ENCODE results near the gene OR10G7.
"Not testable (repeated sequence)": the region's sequence is repeated elsewhere in the genome, so short reads cannot be mapped to it uniquely, and the experiment has no call there.

The OR10G7 gene

DNA sequence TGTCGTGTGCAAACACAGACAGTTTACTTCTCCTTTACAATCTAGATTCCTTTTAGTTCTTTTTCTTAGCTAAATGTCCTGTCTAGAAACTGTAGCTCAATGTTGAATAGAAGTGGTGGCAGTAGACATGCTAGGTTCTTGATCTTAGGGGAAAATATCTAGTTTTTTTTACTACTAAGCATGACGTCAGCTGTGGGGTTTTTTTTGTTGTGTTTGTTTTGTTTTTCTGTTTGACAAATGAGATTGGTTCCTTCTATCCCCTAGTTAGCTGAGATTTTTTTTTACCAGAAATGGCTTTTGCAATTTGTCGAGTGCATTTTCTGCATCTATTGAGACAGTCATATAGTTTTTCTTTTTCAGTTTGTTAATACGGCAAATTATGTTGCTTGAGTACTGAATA lies 2.3 kb upstream of the OR10G7 start:
- no peak for DNase-seq (ENCODE audit: low read depth in 2 of 2)

DNA sequence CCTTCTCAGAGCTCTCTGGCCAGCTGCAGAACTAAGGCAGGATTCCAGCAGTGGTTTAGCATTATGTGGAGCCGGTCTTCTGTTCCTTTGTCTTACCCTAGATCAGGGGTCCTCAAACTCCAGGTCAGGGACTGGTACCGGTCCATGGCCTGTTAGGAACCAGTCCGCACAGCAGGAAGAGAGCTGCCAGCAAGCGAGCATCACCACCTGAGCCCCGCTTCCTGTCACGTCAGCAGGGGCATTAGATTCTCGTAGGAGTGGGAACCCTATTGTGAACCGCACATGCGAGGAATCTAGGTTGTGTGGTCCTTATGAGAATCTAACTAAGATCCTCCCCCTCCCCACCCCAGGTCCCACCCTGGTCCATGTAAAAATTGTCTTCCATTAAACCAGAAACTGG lies 1.6 kb downstream of the OR10G7 start:
- DNase-seq (ENCODE audit: low read depth in 2 of 2) = no peak

DNA sequence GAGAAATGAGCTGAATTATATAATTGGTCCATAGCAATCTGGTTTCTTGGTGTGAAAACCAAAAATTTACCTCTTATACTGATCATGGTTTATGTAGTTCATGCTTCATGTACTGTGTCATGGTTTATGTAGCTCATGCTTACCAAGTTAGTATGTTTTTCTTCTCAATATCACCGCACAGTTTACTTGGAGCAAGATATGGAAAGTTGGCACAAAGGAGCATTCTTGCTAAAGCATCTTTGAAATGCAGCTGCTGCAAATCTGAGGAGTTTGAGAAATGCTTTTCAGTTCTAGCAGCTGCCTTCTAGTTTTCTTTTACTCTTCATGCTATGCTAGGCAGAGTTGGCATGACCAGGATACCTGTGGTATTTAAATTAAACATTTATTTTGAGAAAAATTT lies 4.5 kb downstream of the OR10G7 start:
- DNase-seq (ENCODE audit: low read depth in 2 of 2) = no peak

DNA sequence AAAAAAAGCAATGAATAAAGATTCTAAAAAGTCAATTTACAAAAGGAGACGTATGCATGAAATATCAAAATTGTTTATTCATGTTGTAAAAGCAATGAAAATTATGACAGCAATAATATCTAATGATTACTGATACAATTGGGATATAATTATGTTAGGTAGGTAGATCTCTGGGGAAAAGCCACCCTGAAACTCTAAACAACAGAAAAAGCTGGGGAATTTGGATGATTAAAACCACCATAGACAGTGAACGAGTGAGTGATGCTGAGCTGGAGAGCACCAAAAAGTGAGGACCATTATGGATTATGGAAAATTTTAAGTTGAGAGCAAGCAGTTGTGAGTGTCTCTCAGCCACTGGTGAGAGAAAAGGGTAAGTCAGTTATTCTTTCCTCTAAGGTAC lies 14.6 kb downstream of the OR10G7 start, which contains the start of gene OR10G8:
OR10G8 (plus strand) TSS at position 301 of the 400 bp plus-strand sequence. CDS start 2,825 bp downstream, outside the sequence.
- no peak for DNase-seq (ENCODE audit: low read depth in 2 of 2)

DNA sequence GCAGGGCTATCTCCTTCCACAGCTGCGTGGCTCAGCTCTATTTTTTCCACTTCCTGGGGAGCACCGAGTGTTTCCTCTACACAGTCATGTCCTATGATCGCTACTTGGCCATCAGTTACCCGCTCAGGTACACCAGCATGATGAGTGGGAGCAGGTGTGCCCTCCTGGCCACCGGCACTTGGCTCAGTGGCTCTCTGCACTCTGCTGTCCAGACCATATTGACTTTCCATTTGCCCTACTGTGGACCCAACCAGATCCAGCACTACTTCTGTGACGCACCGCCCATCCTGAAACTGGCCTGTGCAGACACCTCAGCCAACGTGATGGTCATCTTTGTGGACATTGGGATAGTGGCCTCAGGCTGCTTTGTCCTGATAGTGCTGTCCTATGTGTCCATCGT lies 25.3 kb downstream of the OR10G7 start:
- not testable (repeated sequence) for DNase-seq (ENCODE audit: low read depth in 2 of 2)

DNA sequence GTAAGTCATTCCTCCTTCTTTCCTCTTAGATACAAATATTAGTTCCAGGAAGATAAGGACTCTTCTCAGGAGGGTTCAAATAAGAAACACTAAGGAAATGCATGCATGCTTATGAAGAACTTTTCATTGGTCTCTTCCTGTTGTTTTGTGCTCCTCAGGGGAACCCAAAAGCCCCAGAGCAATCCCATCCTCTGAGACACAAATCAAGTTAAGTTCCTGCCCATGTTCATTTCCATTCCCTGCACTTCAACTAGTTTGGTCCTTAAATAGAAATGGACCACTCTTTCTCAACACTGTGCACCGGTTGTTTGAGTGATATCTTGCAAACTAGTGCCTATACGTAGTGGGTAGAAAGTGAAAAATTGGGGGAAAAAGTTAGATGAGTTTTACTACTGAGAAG lies 28.4 kb downstream of the OR10G7 start, which contains the start of gene OR10G4:
OR10G4 (plus strand) TSS at position 301 of the 400 bp plus-strand sequence. CDS start 2,578 bp downstream, outside the sequence.
- no peak for DNase-seq (ENCODE audit: low read depth in 2 of 2)

DNA sequence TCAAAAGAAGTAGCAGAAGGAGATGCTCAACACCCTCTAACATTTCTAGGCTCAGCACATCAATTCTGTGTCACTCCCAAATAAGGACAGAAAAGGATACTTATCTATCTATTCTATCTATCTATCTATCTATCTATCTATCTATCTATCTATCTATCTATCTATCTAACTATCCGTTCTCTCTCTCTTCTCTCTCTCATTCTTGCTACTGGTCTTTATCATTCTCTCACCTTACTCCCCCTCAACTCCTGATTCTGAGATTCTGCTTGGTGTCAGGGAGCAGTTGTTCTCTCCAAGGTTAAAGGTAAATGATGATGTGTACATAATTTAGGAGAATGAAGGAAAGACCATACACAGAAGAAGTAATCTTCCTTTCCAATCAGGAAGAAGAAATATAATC lies 46.0 kb downstream of the OR10G7 start, which contains the start of gene OR10G6:
OR10G6 (minus strand) TSS at position 43 of the 400 bp plus-strand sequence; CDS start at position 43, 0 bp downstream.
- no peak for DNase-seq (ENCODE audit: low read depth in 2 of 2)

Measured in fibroblast of skin of left quadriceps (primary cell).